ENCODE results near the gene TLR4.

GRCh38 chr9:117739624-117740347 is 35.6 kb downstream of the TLR4 start:
- TF ChIP-seq EZH2 (IDR thresholded peaks at IDR 0.05; ENCODE audit: insufficient read depth, low read length) (no peak), CTCF (IDR thresholded peaks at IDR 0.05; ENCODE audit: insufficient read depth, low read depth, low read length) (no peak)
